ENCODE data around the gene RRAS.

RRAS gene

DNA sequence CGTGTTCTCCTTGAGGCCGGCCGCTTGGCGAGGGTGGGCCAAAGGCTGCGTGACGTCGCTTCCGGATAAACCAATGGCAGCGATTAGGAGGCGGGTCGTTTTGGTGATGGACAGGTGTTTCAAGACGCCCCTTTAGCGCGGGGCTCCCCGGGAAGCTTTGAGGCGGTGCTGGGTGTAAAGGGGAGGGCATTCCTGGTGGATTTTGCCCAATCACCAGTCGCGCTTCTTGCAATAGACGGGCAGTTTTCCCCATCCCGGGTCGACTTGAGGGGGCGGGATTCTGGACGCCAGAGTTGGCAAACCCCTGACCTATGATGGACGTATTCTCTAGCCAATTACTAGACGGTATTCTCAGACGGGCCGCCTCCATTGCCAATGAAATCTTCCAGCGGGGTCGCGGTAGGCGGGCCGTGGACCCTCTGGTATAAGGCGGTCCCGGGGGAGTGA is 36.9 kb upstream of the RRAS start:
- DNase-seq: peak; percentile 100

DNA sequence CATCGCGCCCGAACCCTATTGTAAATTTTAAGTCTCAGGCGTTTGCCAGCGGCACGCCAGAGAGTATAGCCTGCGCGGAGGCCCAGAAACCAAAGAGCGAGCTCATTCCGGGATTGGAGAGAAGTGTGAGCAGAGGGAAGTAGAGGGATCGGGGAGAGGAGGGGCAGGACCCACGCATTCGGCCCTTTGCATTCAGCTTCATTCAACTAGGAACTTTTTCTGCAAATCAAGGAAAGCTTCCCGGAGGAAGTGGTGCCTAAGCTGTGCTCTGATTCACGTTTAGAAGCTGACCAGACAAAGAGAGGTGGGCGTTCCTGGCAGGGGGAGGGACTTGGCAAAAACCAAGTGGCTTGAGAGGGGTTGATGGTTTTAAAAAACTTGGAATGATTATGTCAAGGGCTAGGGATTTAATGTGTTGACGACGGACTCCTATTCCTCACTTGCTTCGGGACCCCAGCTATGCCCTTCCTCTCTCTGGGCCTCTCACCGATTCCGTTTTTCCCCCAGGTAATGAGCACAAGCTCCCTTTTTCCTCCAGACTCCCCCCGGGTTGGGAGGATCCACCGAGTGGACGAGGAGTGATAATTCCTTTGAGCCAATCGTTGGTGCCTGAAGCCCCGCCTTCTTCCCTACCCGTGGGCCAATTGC is 36.3 kb upstream of the RRAS start:
- DNase-seq: peak; percentile 95

DNA sequence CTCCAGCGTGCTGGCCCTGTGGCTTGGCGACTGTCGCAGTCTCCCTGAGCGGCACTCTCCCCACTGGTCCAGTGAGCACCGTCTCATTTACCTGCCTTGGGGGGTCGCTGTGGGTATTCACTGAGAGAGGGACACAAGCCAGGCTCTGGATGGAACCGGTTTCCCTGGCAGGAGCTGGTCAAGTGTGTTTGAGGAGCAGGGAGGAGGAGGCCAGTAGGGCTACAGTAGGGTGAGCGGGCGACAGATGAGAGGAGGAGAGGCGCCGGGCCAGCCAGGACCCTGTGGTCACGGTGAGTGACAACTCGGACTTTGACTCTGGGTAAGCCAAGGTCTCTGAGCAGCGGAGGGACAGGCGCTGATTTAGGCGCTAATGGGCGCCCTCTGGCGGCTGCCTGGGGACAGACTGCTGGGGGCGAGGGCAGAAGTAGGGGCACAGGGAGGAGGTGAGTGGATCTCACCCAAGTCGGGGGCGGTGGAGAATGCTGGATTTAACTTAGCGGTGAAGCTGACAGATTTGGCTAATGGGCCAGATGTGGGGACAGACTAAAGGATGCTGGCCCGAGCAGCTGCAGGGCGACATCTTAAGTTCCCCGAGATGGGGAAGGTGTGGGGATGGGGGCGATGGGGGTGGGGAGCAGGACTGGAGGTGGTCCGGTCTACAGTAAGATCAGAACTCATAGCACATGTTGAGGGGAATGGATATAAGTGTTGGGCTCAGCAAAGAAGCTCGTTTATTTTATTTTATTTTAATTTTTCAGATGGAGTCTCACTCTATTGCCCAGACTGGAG is 32.4 kb upstream of the RRAS start:
- peak; percentile 93 for DNase-seq

DNA sequence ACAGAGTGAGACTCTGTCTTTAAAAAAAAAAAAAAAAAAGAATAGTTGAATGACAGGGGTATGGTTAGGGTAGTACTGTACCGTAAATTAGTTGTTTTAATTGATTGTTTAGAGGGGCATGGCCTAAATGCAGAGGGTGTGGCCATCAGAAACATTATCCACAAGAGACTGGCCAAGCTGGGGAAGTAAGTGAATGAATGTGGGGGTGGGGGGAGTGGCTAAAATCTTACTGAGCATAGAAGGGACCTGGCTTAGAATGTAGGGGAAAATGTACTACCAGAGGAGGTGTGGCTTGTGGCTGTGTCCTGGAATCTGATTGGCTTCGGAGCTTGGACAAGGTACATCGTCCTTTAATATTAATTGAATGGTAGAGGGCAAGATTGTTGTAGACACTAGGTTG is 29.6 kb upstream of the RRAS start:
- no peak for DNase-seq

DNA sequence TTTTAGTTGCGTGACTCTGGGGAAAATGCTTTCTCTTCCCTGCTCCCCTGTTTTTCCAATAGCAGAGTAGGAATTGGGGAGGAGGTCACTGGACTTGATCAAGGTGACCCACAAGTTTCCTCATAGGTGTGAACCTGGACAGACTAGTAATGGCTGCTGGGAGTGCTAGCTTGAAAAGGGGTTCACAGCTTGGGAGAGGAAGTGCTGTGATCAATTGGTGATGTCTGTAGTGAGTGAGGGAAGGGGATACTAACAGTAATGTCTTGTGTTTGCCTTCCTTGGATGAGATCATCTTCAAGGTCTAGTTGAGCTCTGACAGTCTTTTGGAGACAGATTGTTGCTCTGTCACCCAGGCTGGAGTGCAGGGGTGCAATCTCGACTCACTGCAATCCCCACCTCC is 27.5 kb upstream of the RRAS start:
- no peak for DNase-seq

DNA sequence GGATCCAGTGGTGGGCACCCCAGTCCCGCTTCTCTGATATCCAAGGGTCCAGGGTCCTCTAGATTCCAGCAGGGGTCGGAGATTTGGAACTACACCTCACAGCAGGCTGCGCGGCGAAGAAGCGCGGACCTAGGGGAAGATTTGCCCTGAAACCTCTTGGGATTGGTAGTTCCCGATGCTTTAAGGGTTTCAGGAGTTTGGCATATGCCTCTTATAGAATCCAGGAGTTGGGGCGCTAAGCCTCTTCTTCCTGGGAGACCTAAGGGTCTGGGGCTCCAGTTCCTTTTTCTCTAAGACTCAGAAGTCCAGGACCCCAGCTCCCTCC is 26.1 kb upstream of the RRAS start:
- DNase-seq: no peak

DNA sequence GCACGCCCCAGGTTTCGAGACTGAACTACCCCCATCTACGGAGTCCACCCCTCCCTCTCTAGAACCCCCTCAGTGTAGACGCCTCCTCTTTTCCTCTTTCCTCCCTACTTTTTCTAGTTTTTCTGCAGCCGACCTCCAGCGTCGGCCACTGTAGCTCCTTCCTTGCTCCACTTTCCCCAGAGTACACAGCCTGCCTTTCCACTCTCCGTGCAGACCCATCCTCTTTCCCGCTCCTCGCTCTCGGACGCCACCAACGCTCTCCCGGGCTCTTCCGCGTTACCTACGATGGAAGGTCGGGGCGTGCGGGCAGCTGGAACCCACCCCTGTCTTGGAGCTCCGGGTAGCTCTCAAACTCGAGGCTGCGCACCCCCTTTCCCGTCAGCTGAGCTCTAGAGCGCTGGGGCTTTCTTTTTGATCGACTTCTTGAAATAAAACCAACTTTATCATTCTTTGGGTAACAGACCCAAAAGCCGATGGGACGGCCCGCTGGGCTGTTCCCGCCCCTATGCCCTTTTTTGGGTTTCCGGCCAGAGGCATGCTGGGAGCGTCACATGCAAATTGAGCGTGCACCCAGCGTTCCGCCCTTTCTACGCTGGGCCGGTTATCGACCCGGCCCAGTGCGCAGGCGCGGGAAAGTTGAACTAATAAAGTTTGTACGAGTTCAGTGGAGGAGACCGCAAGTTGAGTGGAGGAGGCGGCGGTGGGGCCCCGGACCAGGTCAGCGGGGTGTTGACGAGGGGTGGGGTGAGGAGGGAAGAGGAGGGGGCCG is 25.6 kb upstream of the RRAS start, which contains the start of the genes BCL2L12 and IRF3:
Gene BCL2L12 (plus strand): TSS at position 583 of the 769 bp plus-strand sequence. CDS start 760 bp downstream, outside the sequence.
Gene IRF3 (minus strand): TSS at position 507 of the 769 bp plus-strand sequence. CDS start 1,019 bp downstream, outside the sequence.
- DNase-seq: peak; percentile 96

DNA sequence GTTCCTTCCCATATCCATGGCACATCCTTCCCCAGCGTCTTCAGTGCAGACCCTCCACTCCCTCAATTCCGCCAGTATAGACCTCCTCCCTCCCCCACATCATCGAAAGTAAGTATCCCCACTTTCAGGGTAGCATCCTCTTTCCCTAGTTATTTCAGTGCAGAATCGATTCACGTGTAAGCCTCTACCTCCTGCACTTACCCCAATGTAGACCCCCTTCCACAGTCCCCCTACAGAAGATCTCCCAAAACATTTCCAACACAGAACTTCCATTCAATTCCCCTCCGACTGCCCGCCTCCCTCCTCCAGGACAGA is 25.1 kb upstream of the RRAS start:
- no peak for DNase-seq

DNA sequence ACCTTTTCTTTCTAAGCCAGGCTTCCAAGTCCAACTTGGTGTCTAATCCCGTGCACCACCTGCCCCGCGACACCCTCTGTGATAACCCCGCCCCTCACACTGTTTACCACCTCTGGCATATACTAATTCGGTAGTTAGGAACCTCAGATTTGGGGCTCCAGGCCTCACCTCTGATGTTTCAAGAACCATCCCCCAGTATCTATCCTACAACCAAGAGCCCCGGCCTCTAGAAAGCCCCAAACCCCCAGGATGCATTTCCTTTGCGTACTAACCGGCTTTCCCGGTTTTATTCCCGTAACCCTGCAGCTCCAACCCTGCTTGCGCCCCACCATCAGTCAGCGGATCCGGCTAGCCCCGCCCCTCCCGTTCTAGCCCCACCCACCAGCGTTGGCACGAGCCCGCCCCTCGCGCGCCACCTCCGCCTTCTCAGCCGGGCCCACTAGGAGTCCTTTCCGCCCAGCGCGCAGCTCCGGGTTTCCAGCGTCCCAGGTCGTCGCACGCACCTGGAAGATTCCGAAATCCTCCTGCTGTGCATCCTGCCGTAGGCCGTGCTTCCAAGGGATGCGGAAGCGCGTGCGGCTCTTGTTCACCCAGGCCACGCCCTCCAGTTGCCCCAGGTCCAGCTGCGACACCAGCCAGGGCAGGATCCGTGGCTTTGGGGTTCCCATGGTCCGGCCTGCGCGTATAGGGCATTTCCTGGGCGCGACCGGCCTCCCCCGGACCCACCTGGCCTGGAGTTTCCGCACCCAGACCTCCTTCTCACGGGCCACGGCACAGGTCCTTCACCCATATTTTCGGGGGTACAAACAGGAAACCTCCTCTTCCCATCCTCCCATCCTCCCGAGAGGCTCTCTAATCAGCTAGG is 24.5 kb upstream of the RRAS start:
- DNase-seq: peak; percentile 92

DNA sequence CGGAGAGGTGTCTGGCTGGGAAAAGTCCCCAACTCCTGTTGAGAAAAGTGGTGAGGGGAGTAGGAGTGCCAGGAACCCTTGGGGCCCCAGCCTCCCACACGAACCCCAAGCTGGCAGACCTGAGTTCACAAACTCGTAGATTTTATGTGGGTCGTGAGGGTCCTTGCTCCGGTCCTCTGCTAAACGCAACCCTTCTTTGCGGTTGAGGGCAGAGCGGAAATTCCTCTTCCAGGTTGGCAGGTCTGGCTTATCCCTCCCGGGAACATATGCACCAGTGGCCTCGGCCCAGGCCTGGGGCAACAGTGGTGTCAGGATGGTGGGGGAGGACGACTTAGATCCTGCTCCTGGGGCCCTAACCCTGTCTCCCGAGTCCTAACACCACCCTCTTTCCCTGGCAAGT is 23.3 kb upstream of the RRAS start:
- no peak for DNase-seq

DNA sequence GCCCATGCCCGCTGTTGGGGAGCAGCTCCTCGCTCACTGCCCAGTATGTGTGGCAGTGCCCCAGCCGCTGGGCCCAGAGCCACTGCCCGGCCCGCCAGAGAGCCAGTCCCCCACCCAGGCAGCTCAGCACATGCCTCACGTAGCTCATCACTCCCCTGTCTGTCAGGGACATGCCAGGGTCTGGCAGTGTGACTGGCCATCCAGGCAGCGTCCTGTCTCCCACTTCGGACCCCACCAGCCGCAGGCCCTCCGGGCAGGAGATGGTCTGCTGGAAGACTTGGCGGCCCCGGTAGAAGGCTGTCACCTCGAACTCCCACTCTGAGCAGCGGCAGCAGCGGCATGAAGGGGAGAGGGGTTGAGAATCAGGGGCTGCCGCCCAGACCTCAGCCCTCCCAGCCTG is 22.1 kb upstream of the RRAS start:
- DNase-seq: no peak

DNA sequence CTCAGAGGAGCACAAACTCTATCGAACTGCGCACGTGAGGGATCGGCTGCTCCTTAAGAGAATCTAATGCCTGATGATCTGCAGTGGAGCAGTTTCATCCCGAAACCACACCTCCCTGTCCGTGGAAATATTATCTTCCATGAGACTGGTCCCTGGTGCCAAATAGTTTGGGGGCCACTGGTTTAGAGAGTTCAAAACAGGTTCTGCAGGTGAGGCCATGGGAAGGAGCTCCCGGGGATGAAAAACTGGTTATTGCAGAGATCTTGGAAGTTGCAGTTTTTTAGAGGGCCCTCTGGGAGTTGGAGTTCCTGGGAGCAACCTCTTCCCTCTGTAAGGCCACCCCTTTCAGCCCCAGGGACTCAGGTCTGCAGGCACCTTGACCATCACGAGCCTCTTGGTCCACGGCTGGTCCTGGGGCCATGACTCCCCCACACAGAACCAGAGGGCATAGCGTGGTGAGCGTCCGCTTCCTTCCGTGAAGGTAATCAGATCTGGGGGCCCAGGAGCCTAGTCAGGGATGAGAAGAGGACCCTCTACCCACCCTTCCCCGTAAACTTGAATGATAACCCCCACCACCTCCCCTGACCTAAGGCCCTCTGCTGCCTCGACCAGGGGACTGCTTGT is 20.5 kb upstream of the RRAS start:
- DNase-seq: no peak

DNA sequence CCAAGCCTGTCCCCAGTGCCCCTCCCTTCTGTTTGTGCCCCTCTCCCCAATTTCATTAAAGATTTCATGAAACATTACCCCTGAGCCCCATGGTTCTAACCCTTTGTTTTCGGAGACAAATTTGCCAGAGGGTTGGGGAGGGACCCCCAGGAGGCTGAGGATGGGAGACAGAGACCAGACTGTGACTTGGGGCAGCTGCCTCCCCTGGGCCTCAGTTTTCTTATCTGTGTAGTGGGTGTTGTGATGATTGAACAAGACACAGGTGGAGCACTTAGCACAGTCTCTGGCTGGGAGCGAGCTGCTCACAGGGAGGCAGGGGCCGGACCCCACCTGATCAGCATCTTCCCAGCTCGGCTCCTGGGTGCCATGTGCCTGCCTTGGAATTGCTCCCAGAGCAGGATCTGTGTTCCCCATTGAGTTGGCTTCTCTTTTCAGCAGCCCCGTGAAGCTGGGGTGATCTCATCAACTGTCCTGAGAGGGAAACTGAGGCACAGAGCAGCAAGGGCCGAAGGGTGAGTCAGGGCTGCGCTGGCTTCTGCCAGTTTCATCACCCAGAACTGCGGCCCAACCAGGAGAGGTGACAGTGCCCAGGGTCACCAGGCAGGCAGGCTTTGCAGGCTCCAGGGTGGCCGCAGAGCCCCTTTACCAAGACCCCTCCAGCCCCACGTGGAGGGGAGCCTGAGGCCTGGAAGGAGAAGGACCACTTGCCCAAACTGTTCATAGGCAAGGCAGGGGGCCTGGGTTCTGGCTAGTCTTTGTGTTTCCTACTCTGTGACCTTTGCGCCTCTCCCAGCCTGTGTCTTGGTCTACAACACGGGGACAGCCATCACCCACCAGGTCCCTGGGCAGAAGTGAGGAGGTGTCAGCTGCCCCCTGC is 18.9 kb upstream of the RRAS start:
- no peak for DNase-seq

DNA sequence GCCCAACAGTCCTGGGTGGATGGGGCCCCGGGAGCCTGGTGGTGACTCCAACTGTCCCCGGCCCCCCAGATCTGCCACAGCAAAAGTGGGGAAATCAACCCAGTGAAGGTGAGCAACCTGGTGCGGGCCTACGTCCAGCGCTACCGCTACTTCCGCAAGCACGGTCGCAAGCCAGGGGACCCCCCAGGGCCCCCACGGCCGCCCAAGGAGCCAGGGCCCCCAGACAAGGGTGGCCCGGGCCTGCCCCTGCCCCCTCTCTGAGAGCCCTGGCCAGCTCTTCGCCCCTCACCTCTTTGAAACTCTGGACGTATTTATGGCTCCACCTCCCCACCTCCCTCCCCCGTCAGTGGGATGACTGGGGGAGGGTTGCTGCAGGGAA is 18.2 kb upstream of the RRAS start:
- DNase-seq: no peak

DNA sequence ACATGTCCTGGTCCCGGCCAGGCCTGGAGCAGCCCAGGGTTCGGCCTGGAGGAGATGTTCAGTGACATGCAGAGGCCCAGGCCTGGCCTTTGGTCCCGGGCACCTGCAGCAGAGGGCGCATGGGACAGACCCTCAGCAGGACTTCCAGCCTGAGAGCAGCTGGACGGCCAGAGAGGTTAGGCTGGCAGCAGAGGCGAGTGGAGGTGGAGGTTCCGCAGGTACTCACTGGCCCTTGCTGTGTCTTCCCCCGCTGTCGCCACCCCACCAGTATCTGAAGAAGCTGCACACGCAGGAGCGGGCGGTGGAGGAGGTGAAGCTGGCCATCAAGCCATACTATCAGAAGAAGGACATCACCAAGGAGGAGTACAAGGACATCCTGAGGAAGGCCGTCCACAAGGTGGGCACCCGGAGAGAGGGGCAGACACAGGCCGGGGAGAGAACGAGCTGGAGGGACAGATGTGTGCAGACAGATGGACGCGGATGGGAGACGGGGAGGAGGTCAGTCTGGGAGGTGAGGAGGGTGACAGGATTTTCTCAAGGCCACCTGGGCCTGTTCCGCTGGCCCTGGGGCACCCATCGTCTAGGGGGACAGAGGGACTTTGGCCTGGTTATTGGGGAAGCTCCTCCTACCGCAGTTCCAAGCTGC is 17.7 kb upstream of the RRAS start:
- DNase-seq: no peak

DNA sequence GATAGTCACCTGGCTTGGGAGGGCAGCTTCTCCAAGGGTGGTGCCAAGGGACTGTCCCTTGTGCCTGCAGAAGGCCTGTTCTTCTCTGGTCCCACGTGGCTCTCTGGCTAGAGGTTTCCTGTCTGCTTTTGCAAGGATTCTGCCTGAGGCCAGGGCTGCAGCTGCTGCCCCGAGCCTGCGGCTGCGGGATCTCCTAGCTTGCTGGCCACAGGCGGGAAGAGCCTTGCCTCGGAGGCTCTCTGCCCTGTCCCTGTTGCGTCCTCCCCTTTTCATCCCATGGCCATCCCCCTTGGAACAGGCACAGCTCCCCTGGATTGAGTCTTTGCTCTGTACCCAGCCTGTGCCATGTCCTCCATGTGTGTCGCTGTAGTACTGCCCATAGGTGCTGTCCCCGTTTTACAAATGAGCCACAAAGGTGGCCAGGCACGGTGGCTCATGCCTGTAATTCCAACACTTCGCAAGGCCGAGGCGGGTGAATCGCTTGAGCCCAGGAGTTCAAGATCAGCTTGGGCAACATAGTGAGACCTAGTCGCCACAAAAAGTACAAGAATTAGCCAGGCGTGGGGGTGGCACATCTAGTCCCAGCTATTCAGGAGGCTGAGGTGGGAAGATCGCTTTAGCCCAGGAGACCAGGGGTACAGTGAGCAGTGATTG is 16.6 kb upstream of the RRAS start:
- DNase-seq: no peak

DNA sequence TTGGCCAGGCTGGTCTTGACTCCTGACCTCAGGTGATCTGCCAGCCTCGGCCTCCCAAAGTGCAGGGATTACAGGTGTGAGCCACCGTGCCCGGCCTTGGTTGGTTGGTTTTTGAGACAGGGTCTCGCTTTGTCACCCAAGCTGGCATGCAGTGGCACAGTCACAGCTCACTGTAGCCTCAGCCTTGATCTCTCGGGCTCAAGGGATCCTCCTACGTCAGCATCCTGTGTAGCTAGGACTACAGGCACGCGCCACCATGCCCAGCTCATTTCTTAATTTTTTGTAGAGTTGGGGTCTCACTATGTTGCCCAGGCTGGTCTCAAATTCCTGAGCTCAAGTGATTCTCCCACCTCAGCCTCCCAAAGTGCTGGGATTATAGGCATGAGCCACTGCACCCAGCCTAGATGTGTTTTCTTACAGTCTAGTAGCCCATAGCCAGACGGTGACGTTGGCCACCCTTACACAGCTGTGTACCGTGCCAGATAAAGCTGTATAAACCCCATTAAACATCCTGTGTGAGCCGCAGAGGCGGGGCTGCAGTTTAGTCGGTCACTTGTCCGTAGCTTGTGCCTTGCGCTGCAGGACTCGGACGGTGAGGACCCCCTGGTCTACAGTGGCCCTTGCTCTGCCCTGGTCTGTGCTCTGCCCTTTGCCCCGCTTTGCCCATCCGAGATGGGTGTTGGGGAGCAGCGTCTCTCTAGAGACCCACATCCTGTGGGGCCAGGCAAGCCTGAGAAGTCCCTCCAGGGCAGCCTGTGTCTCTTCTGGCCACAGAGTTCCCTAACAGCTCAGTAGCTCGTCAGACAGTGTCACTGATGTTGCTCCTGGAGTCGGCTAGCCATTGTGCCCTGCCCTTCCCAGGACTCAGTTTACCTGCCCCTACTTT is 15.9 kb upstream of the RRAS start:
- DNase-seq: no peak

DNA sequence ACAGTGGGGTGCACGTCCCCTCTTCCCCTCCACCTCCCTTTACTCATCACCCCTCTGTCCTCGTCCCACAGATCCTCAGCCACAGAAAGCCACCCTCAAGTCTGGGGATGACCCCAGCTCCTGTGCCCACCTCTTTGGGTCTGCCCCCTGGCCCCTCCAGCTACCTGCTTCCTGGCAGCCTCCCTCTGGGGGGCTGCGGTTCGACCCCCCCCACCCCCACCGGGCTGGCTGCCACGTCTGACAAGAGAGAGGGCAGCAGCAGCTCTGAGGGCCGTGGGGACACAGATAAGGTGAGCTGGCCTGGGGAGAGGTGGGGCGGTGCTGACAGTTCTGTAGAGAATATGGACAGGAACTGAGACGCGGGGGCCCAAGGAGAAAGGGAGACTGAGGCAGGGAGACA is 14.6 kb upstream of the RRAS start:
- no peak for DNase-seq

DNA sequence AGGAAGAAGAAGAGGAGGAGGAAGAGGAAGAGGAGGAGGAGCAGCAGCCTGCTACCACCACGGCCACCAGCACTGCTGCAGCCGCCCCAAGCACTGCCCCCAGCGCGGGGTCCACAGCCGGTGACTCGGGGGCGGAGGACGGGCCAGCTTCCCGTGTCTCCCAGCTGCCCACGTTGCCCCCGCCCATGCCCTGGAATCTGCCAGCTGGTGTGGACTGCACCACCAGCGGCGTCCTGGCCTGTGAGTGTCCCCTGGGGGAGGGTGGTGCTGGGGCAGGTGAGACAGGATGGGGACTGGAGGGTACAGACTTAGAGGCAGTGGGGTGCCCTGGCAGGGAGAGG is 13.5 kb upstream of the RRAS start:
- DNase-seq: no peak

Measured in NCI-H82 (cell line).